H1 (cell line): ENCODE measurements around the gene MBD4. TPM values are rescaled to one million over a fixed set of nuclear protein-coding genes. Genes with fewer than 3 reads are reported as not detected.

ENCODE experiments used
- CTCF ChIA-PET: fragments of 300-600 bp; sonication (Branson Sonifier 250); formaldehyde crosslinking; loops from one replicate; lab custom pipeline; 2021; ENCODE audit not compliant: partially characterized antibody; lab: Charles Lee
- POLR2A ChIA-PET: fragments of 300-600 bp; sonication (Branson Sonifier 250); formaldehyde crosslinking; loops from one replicate; lab custom pipeline; 2021; ENCODE audit warnings: inconsistent platforms; ENCODE audit not compliant: partially characterized antibody; lab: Charles Lee
- DNase-seq, 2 experiments: peaks; one replicate each; pipeline versions ENCODE4 v3.0.0 to v3.0.0-alpha.2; 2010 to 2022; ENCODE audit warnings: low spot score in 2 of 2, low read depth in 1 of 2, mixed read lengths in 1 of 2
- FAIRE-seq: peaks from 2 replicates; lab custom pipeline; 2011; peaks lifted over from hg19 to GRCh38; lab: Jason Lieb, UNC
- H2AFZ ChIP-seq: 2 replicates; pipeline ENCODE4 v1.8.1; 2012; ENCODE audit warnings: low read length, inconsistent platforms
- H2AK5ac ChIP-seq: 2 replicates; pipeline ENCODE4 v1.6.1; 2013; ENCODE audit warnings: low read depth, low read length
- H2BK120ac ChIP-seq: replicated peaks from 2 replicates; pipeline ENCODE3; 2013; ENCODE audit warnings: low read depth, low read length, inconsistent platforms
- H2BK12ac ChIP-seq: 2 replicates; pipeline ENCODE4 v1.6.1; 2013; ENCODE audit warnings: low read depth, low read length
- H2BK15ac ChIP-seq: 2 replicates; pipeline ENCODE4 v1.6.1; 2013; ENCODE audit warnings: low read length
- H2BK20ac ChIP-seq: 2 replicates; pipeline ENCODE4 v1.6.1; 2013; ENCODE audit warnings: low read length
- H2BK5ac ChIP-seq: 2 replicates; pipeline ENCODE4 v1.6.1; 2013; ENCODE audit warnings: low read depth, low read length
- H3K14ac ChIP-seq: 2 replicates; pipeline ENCODE4 v1.6.1; 2013; ENCODE audit warnings: inconsistent platforms; ENCODE audit not compliant: insufficient read length
- H3K18ac ChIP-seq: 2 replicates; pipeline ENCODE4 v1.6.1; 2013; ENCODE audit warnings: low read length; ENCODE audit errors: extremely low read depth
- H3K23ac ChIP-seq: 2 replicates; pipeline ENCODE4 v1.6.1; 2013; ENCODE audit warnings: inconsistent platforms; ENCODE audit not compliant: insufficient read length
- H3K23me2 ChIP-seq: 2 replicates; pipeline ENCODE4 v1.6.1; 2013; ENCODE audit warnings: low read depth, low read length
- H3K27ac ChIP-seq: 2 replicates; pipeline ENCODE4 v1.6.1; 2011; ENCODE audit warnings: low read depth, low read length, inconsistent platforms
- H3K27me3 ChIP-seq, 4 experiments: replicated peaks in 1 of 4; 1 replicate in 1 of 4; 2 replicates in 3 of 4; pipeline versions ENCODE4 v1.6.1 to v1.8.1; 2011 to 2013; ENCODE audit warnings: low read length in 3 of 4, mild to moderate bottlenecking in 3 of 4, inconsistent platforms in 2 of 4, mixed read lengths in 2 of 4, moderate library complexity in 1 of 4; ENCODE audit not compliant: control insufficient read depth in 3 of 4, insufficient read depth in 3 of 4; ENCODE audit errors: extremely low read depth in 1 of 4
- H3K36me3 ChIP-seq, 4 experiments: 2 replicates each; pipeline versions ENCODE4 v1.6.1 to v1.8.1; 2011 to 2013; ENCODE audit warnings: mild to moderate bottlenecking in 4 of 4, low read length in 3 of 4, moderate library complexity in 2 of 4, control low read depth in 1 of 4, inconsistent platforms in 1 of 4; ENCODE audit not compliant: insufficient read depth in 4 of 4, control insufficient read depth in 2 of 4
- H3K4ac ChIP-seq: replicated peaks from 2 replicates; pipeline ENCODE3; 2013; ENCODE audit warnings: low read length, low read depth, mixed read lengths, inconsistent platforms; ENCODE audit not compliant: insufficient read length
- H3K4me1 ChIP-seq, 4 experiments: replicated peaks in 1 of 4; 1 replicate in 1 of 4; 2 replicates in 3 of 4; pipeline versions ENCODE4 v1.6.1 to v1.8.1; 2011 to 2013; ENCODE audit warnings: low read length in 3 of 4, inconsistent platforms in 2 of 4, mixed read lengths in 1 of 4; ENCODE audit not compliant: insufficient read depth in 4 of 4, control insufficient read depth in 3 of 4
- H3K4me2 ChIP-seq, 2 experiments: 2 replicates each; pipeline versions ENCODE4 v1.6.1 to v1.8.1; 2011 to 2013; ENCODE audit warnings: low read depth in 2 of 2, low read length in 2 of 2, control low read depth in 1 of 2, inconsistent platforms in 1 of 2, mild to moderate bottlenecking in 1 of 2; ENCODE audit not compliant: insufficient read depth in 1 of 2
- H3K4me3 ChIP-seq, 4 experiments: fragments of 200-600, 300-600 bp in 1 of 4; sonication (generic), shearing (Covaris generic), sonication (Bioruptor Twin) in 1 of 4; 2 replicates each; pipeline versions ENCODE4 v1.5.1 to v1.8.1; 2011 to 2016; ENCODE audit warnings: low read length in 4 of 4, low read depth in 3 of 4, control low read depth in 2 of 4, inconsistent platforms in 2 of 4, mild to moderate bottlenecking in 2 of 4, mixed read lengths in 1 of 4, moderate library complexity in 1 of 4; ENCODE audit not compliant: insufficient read depth in 2 of 4; ENCODE audit errors: extremely low read depth in 1 of 4
- H3K56ac ChIP-seq: replicated peaks from 2 replicates; pipeline ENCODE3; 2013; ENCODE audit warnings: low read depth, mild to moderate bottlenecking, mixed read lengths, low read length, inconsistent platforms; ENCODE audit not compliant: insufficient read length
- H3K79me1 ChIP-seq: 2 replicates; pipeline ENCODE4 v1.6.1; 2013; ENCODE audit warnings: low read depth, low read length, control low read depth
- H3K79me2 ChIP-seq, 2 experiments: 2 replicates each; pipeline versions ENCODE4 v1.6.1 to v1.8.1; 2012 to 2013; ENCODE audit warnings: low read length in 2 of 2, mild to moderate bottlenecking in 2 of 2, inconsistent platforms in 1 of 2; ENCODE audit not compliant: insufficient read depth in 2 of 2, control insufficient read depth in 1 of 2
- H3K9ac ChIP-seq, 4 experiments: replicated peaks in 1 of 4; 1 replicate in 1 of 4; 2 replicates in 3 of 4; pipeline versions ENCODE4 v1.6.1 to v1.8.1; 2011 to 2013; ENCODE audit warnings: low read depth in 3 of 4, low read length in 3 of 4, control low read depth in 2 of 4, mild to moderate bottlenecking in 2 of 4, moderate library complexity in 2 of 4, inconsistent platforms in 1 of 4; ENCODE audit errors: extremely low read depth in 1 of 4
- H3K9me3 ChIP-seq, 2 experiments: 2 replicates each; pipeline versions ENCODE4 v1.6.1 to v1.8.1; 2012 to 2013; ENCODE audit warnings: mild to moderate bottlenecking in 2 of 2, moderate library complexity in 2 of 2, control low read depth in 1 of 2, inconsistent platforms in 1 of 2, low read depth in 1 of 2, low read length in 1 of 2, mixed read lengths in 1 of 2; ENCODE audit not compliant: insufficient read depth in 2 of 2
- H4K20me1 ChIP-seq, 2 experiments: replicated peaks in 1 of 2; 2 replicates each; pipeline versions ENCODE3 to v1.8.1; 2011 to 2013; ENCODE audit warnings: inconsistent platforms in 2 of 2, low read length in 2 of 2, mild to moderate bottlenecking in 1 of 2; ENCODE audit not compliant: insufficient read depth in 2 of 2, control insufficient read depth in 1 of 2
- H4K5ac ChIP-seq: 2 replicates; pipeline ENCODE4 v1.6.1; 2013; ENCODE audit warnings: low read length, low read depth, mixed read lengths, inconsistent platforms; ENCODE audit not compliant: insufficient read length
- H4K8ac ChIP-seq: 2 replicates; pipeline ENCODE4 v1.8.0; 2013; ENCODE audit warnings: mild to moderate bottlenecking, moderate library complexity, low read length, inconsistent platforms; ENCODE audit not compliant: insufficient read depth; ENCODE audit errors: extremely low read depth
- H4K91ac ChIP-seq: replicated peaks from 2 replicates; pipeline ENCODE3; 2013; ENCODE audit warnings: low read length, mixed read lengths, inconsistent platforms; ENCODE audit not compliant: insufficient read length
- CEBPB ChIP-seq: IDR thresholded peaks from 2 replicates; pipeline ENCODE4 v1.6.1; 2012; ENCODE audit warnings: low read depth, low read length
- HDAC6 ChIP-seq: IDR thresholded peaks from one replicate; pipeline ENCODE4 v1.7.1; 2012; ENCODE audit warnings: low read depth, mild to moderate bottlenecking, inconsistent platforms, low read length, moderate library complexity
- SP4 ChIP-seq: IDR thresholded peaks from 2 replicates; pipeline ENCODE4 v1.6.1; 2012; ENCODE audit warnings: low read length, inconsistent platforms
- TBP ChIP-seq: IDR thresholded peaks from 2 replicates; pipeline ENCODE4 v1.6.1; 2011; ENCODE audit warnings: low read depth, low read length, improper control_type of control experiment
- TCF12 ChIP-seq: IDR thresholded peaks from 2 replicates; pipeline ENCODE4 v1.6.1; 2011; ENCODE audit warnings: low read depth, mild to moderate bottlenecking, low read length
- WGBS, 2 experiments: shearing (Covaris generic) in 1 of 2; methylation state at CpG; one replicate each; pipeline versions ENCODE4 v1.1.6 to v1.1.7; 2013 to 2015; ENCODE audit warnings: low lambda C conversion rate in 2 of 2, mixed read lengths in 2 of 2, inconsistent platforms in 1 of 2, low coverage in 1 of 2, missing lambda C conversion rate in 1 of 2; ENCODE audit not compliant: insufficient replicate concordance in 2 of 2, insufficient coverage in 1 of 2, insufficient read length in 1 of 2; ENCODE audit errors: extremely low coverage in 1 of 2, missing lambda C conversion rate in 1 of 2; 5-methylcytosine and 5-hydroxymethylcytosine counted together
- polyA plus RNA-seq, 7 experiments: library from polyadenylated mRNA; depleted of rRNA in 3 of 7; stranded (reverse) in 5 of 7; unstranded in 2 of 7; fragments of >200 nt in 5 of 7; fragments of 200-250 nt in 2 of 7; gene quantifications; 1 replicate in 5 of 7; 2 replicates in 1 of 7; 4 replicates in 1 of 7; pipeline versions ENCODE4 v1.2.1 to v1.2.3, GENCODE V29; 2011 to 2013; ENCODE audit warnings: missing spikeins in 2 of 7, mixed read lengths in 2 of 7
- total RNA-seq: library from RNA; stranded (reverse); fragmentation: NEBNext Ultra II Directional; extraction: Animal tissue kit (Norgen Biotek cat#: 25700); gene quantifications from 2 replicates; pipeline ENCODE4 v1.2.1, GENCODE V29; 2021

MBD4 gene
- total and polyA plus RNA-seq, 2 of the 8 experiments (the other 6 are each of a cell fraction or from before 2014, with no cell fraction given): 11.2 to 35.8 TPM

DNA sequence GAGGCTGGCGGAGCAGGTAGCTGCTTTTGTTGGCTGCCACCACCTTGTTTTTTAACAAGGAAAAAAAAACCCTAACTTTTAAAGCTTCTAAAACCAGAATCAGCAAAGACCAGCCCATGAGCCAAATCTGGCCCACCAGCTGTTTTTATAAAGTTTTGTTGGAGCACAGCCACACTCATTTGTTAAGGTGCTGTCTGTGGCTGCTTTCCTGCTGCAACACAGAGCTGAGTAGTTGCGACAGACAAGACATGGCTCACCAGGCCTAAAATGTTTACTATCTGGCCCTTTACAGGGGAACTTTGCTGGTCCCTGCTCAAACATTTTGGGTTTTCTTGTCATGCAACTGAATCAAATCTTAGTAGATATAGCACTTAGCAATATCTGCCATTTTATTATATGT is 30.2 kb downstream of the MBD4 start:
- no peak overlapping the region for H2AK5ac ChIP-seq
- WGBS, 2 experiments: 93% methylated on average over 2 of the region's 2 CpGs; no CpG with 5 or more reads in 1 of the 2 experiments

More for the DNA sequence above, 30.2 kb downstream of the MBD4 start:
- H2BK5ac ChIP-seq: no peak overlapping the region
- CTCF ChIA-PET: interaction anchor here (0.6 to 3.5 kb wide), 8 partner anchors 9 to 73 kb away, joined by 3 to 16 read pairs (median 7); no protein-coding TSS in a partner anchor
- TF ChIP-seq SP4 (no peak), TCF12 (no peak), TBP (no peak), HDAC6 (no peak), CEBPB (no peak)
- TF ChIP-seq, all 59 proteins: peak for 0
- Histone ChIP-seq H3K27me3 (no peaks in the 10 kb centered on the region), H3K9me3 (no peaks in the 10 kb centered on the region), H4K8ac (no peak overlapping the region), H3K4ac (no peak overlapping the region), H3K23me2 (no peaks in the 10 kb centered on the region; the same call in 1 of the 2 replicates), H3K14ac (no peak overlapping the region), H3K27ac (no peak overlapping the region), H4K5ac (no peak overlapping the region), H3K23ac (no peak overlapping the region), H4K20me1 (no peaks in the 10 kb centered on the region), H4K91ac (no peak overlapping the region), H3K56ac (no peak overlapping the region), H3K4me3 (no peak overlapping the region), H2BK12ac (no peak overlapping the region), H3K4me2 (no peak overlapping the region), H3K36me3 (no peaks in the 10 kb centered on the region), H2BK15ac (no peak overlapping the region), H3K79me2 (no peaks in the 10 kb centered on the region), H3K9ac (no peak overlapping the region), H3K79me1 (no peaks in the 10 kb centered on the region), H3K4me1 (no peaks in the 10 kb centered on the region), H2AFZ (no peak overlapping the region), H3K18ac (no peak overlapping the region), H2BK20ac (no peak overlapping the region), H2BK120ac (no peak overlapping the region)
- DNase-seq (no peak), FAIRE-seq (no peak)
- POLR2A ChIA-PET: interaction anchor here (1.2 to 1.5 kb wide), 2 partner anchors 25 to 93 kb away, joined by 3 to 5 read pairs; a partner anchor contains a TSS
